Activated CD4-positive, alpha-beta T cell treated with anti-CD3 and anti-CD28 coated beads for 48 hours (primary cell): ENCODE results near the gene SF3B3.
"Not testable (repeated sequence)": the region's sequence is repeated elsewhere in the genome, so short reads cannot be mapped to it uniquely, and the experiment has no call there.

ENCODE experiments used
- DNase-seq: peaks from one replicate; pipeline ENCODE4 v3.0.0-alpha.2; 2020

The SF3B3 gene

DNA sequence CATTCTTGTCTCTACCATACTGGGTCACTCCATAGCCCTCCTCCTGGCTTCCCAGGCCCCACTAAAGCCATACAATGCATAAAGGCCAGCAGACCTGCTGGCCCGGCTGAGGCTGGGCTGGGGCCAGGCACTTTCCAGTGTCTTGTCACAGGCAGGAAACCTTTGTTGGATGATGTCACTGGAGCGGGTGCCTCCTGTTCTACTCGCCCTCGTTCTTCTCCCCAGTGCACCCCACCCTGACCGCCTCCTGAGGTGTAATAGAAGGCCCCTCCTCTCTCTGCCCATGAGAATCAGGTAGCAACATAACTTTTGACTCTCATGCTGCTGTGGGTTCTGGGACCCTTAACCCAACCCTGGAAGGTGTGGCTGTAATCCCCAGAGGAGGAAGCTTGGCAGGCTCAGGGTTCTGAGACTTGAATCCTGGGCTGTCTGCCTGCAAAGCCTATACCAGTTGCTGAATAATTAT lies 68.5 kb downstream of the SF3B3 start:
- no peak for DNase-seq

DNA sequence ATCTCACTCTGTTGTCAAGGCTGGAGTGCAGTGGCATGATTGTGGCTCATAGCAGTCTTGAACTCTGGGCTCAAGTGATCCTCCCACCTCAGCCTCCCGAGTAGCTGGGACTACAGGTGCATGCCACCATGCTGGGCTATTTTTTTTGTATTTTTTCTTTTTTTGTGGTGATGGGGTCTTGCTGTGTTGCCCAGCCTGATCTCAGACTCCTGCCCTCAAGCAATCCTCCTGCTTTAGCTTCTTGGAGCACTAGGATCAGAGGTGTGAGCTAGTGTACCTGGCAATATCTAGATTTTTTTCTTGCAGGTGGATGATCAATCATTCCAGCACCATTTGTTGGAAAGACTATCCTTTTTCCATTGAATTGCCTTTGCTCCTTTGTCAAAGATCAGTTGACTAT lies 69.9 kb downstream of the SF3B3 start:
- no peak for DNase-seq

DNA sequence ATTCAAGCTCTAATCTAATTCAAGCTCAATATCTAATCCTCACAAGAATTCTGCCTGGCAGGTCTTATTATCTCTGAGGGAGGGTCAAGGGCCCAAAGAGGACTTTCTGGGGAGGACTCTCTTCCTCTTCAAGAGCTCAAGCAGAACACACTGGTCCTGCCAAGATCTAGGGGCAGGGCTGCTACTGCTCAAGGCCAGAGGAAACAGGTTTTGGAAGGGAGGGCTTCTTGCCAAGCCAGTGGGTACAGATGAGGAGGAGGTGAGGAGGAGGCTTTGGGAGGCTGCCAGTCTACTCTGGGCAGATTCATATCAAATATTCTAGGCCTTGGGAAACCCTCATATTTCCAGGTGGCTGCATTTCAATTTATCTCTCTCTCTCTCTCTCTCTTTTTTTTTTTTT lies 71.0 kb downstream of the SF3B3 start:
- DNase-seq = no peak

DNA sequence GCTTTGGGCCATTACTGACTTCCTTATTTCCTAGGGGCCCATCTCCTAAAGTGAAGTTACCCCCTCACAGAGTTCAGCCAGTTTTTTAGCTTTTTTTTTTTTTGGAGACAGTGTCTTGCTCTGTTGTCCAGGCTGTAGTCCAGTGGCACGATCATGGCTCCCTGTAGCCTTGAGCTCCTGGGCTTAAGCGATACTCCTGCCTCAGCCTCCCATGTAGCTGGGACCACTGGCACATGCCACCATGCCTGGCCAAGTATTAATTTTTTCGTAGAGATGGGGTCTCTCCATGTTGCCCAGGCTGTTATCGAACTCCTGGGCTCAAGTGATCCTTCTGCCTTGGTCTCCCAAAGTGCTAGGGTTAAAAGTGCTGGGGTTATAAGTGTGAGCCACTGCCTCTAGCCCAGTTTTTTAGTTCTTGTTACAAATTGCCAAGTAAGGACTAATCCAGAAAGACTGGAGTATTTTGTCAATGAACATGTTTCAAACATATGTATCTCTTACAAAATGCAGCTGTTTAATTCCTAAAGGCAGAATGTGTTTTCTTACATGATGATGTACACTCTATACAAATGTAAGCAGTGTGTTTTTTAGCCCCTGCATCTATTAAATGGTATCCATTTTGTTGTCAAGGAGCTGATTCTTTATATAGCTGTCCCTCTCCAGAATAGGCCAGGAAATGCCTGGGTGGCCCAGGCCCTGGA lies 73.7 kb downstream of the SF3B3 start:
- DNase-seq = no peak

DNA sequence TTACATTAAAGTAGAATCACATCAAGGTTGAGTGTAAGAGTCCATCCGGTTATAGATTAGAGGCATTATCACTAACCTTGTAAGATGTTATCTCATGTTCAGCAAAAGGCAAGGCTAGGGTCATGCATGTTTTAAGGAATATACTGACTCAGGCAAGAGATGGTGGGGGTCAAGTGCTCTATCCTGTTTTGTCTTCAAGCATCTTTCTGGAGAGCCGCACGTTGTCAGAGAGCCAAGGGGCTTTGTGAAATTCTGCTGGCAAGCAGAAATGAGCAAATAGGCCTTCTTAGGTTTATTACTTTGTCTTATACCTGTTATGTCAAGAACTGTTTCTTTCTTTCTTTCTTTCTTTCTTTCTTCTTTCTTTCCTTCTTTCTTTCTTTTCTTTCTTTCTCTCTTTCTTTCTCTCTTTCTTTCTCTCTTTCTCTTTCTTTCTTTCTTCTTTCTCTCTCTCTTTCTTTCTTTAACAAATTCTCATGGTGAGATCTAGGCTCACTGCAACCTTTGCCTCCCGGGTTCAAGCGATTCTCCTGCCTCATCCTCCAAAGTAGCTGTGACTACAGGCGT lies 75.4 kb downstream of the SF3B3 start:
- DNase-seq = no peak

DNA sequence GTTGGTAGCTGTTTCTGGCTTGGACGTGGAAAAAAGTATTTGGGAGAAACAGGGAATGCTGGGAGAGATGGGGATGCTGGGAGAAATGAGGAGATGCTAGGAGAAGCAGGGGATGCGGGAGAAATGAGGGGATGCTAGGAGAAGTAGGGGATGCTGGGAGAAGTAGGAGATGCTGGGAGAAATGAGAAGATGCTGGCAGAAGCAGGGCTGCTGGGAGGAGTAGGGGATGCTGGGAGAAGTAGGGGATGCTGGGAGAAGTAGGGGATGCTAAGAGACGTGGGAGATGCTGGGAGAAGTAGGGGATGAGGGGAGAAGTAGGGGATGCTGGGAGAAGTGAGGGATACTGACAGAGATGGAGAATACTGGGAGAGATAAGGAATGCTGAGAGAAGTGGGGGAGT lies 77.1 kb downstream of the SF3B3 start:
- no peak for DNase-seq

DNA sequence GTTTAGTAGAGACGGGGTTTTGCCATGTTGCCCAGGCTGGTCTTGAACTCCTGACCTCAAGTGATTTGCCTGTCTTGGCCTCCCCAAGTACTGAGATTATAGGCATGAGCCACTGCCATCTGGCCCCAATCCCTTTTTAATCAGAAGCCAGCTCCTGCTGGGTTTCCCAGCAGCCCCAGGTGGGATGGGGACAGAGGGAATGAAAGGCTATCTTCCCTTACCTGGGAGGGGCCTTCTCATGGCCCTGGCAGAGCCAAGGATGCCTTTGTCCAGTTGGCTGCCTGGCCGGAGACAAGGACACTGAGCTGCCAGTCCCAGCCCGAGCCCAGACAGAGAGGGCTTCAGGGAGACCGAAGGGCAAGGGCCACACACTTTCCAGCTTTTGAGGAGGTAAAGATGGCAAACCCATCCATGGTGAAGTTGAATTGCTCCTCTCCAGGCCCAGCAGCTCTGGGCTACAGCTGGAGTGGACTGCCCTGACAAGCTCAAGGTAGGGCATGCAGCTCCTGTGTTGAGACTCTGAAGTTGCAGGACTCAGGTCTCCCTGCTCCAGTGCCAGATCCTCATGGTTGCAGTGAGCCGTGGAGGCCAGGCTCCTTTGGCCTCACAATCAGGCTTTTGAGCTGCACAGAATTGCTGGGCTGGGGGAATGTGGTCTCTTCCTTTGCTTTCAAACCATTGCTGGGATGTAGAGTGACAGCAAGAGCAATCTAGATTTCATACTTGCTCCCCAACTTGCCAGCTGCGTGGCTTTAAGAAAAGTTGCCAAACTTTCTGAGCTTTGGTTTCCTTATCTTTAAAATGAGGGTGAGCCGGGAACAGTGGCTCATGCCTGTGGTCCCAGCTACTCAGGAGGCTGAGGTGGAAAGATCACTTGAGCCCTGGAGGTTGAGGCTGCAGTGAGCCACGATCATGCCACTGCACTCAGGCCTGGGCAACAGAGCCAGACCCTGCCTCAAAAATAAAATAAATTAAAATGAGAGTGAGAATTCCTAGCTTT lies 78.3 kb downstream of the SF3B3 start:
- no peak for DNase-seq

DNA sequence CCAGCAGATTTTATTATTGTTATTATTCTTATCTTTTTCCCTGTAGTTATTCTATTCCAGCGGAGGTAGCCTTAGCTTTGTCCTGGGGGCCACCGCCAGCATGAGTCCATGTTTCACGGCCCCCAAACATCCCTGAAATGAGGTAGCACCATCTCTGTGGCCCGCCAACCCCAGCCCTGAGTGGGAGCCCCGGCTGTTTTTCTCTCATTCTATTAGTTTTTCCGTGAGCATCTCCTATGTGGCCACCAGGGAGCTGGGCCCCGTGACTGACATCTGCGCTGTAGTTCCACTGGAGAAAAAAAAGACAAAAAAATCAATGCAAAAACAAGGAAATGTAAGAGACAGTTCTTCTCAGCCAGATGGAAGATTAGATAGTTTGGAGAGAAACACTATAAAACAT lies 79.2 kb downstream of the SF3B3 start:
- DNase-seq = no peak

DNA sequence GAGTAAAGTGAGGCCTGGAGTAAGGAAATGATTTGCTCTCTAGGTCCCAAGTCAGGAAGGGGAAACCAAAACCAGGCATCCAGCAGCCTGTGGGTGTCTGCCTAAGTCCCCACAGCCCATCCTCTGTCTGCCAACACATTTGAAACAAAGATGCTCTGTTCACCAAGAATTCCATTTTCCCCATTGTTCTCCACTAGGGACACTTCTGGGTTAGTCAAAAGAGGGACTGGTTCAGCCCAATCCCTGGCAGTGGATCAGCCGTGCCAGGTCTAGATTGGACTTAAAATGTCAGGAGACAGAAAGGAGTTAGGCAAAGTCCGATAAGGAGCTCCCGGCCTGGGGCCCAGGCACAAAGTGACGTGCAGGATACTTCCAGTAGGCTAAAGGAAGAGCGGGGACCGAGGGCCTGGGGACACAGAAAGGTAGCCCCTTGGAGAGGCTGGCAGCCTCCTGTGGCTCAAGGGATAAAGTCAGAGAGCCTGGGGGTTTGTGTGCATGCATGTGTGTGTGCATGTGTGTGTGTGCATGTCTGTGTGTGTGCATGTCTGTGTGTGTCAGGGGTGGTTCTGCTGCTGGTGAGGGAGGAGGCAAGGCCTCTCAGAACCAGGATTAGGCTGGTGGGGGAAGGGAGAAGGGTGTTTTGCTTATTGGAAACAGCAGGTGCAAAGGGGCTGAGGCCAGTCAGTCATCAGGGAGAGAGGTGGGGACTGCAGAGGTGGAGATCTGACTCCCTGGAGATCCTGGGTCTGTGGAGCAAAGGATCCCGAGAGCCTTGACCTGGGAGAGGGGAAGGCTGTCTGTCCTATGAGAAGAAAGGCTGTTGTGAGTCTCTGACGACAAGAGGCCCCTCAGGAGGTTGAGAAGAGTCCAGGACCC lies 81.0 kb downstream of the SF3B3 start:
- DNase-seq = no peak

DNA sequence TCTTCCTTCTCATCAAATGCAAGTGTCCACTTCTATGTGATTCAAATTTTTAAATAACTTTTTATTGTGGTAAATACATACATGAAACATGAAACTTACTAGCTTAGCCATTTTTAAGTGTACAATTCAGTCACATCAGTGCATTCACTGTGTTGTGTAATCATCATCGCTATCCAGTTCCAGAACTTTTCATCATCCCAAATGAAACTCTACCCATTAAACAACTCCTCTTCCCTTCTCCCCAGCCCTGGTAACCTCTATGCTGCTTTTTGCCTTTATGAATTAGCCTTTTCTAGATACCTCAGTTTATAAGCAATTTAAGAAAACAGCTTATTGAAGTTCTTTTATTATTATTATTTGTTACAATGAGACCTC lies 81.7 kb downstream of the SF3B3 start:
- DNase-seq = no peak

DNA sequence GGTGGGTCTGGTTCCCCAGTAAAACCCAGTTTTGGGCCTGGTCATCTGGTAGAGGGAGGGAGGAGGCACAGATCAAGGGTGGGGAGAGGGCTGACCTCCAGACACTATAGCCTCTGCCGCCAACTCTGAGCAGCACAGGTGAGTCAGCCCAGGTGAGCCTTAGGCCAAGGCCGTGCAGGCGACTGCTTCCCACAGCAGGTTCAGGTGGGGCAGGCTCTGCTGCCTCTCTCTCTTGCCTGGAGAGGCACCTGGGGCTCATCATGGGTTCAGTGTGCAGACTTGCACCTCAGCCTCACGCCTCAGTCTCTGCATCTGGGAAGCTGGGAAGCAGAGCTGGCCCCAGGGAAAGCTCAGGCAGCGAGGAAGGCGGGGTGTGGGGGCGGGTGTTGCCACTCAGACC lies 84.9 kb downstream of the SF3B3 start:
- no peak for DNase-seq

DNA sequence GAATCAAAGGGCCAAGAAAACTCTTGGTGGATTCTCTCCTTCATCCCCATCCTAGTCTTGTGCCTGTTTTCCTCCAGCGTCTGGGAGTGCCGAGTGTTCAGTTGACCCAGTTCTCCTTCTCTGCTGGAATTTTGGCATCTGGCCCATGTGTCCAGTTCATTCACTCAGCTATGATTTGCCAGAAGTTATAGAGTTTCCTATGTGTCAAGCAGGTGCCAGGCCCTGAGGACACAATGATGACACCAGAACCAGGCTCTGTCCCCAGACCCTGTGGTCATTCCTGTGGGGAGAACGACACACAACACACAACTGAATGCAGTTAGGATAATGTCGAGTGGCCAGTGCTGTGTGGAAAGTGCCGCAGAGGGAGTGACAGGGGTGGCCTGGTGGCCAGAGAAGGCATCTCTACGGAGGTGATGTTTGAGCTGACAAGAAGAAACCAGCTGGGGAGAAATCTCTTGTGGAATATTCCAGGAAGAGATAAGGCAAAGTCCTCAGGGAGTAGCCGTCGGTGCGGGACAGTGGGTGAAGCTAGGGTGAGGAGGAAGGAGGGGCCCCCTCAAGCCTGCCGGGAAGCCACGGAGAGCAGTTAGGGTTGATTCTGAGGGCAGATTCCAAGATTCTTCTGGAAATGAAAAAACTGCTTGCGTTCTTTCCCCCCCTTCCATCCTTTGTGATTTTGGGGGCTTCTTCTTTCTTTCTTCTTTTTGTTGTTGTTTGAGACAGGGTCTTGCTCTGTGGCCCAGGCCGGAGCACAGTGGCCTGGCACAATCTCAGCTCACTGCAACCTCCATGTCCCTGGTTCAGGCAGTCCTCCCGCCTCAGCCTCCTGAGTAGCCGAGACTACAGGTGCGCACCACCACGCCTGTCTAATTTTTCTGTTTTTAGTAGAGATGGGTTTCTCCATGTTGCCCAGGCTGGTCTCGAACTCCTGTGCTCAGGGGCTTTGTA lies 86.9 kb downstream of the SF3B3 start:
- DNase-seq = no peak

DNA sequence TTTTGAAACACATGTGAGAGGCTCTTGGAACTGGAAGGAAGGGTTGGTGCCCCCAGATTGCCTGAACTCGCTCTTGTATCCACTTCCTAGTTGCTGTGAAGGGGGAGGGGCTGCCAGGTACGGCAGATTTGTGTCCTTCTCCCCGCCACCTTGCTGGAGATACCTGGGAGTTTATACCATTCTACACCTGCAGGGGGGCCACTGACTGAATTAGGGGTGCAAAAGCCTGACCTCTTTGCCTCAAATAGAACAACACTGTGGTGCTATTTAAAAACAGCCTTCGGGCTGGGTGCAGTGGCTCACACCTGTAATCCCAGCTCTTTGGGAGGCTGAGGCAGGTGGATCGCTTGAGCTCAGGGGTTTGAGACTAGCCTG lies 87.6 kb downstream of the SF3B3 start:
- DNase-seq = no peak

DNA sequence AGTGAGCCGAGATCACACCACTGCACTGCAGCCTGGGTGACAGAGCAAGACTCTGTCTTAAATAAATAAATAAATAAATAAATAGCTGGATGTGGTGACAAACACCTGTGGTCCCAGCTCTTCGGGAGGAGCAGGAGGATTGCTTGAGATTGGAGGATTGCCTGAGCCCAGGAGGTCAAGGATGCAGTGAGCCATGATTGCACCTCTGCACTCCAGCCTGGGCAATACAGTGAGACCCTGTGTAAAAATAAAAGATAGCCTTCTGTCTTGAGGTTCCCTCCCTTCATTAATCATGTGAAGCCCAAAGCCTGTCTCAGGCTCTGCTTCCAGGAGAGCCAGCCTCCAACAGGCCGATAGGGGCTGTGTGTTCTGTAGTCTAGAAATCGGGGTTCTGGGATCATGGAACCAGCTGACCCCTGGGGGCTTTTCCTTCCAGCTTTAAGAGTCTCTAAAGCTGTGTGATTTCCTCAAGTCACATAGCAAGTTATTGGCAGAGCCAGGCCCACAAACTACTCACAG lies 88.2 kb downstream of the SF3B3 start:
- no peak for DNase-seq

DNA sequence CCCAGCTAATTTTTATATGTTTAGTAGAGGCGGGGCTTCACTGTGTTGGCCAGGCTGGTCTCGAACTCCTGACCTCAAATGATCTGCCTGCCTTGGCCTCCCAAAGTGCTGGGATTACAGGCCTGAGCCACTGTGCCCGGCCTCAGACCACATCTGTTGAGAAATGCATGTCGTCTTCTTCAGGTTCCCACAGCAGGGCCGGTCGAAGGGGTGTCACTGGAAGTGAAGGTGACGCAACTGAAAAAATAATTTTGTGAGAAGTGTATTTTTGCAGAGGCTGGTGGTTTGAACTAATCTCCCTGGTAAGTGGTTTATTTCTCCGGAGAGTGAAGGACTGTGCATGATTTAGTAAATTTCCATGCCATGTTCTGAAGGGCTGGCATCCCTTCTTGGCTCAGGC lies 89.3 kb downstream of the SF3B3 start:
- no peak for DNase-seq

DNA sequence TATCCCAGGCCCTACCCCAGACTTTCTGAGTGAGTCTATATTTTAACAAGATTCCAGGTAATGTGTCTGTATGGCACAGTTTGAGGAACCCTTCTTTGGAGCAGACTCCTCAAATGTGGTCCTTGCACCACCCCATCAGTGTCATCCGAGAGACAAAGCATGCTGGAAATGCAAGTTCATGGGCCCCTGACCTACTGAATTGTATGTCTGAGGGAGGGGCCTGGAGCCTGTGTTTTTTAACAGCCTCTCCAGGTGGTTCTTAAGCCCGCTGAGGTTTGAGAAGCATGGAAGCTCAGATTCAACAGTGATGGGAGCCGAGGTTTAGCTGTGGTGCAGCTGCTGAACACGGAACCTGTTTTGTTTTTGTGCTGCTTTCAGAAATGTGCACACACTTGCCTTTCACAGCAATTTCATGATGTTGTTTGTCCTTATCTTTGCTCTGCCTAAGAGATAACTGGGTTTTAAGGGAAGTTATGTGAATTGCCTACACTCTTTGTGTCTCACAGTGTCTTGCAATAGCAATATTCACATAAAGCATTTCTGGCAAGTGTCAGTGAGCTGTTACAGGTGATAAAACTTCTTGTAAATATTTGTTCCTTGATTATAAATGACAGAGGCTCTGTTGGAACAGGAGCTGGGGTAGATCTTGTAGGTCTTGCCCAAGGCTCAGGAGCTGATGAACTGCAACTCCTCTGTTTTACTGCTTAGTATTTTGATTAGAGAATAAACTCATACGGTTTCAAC lies 90.8 kb downstream of the SF3B3 start:
- DNase-seq = no peak

DNA sequence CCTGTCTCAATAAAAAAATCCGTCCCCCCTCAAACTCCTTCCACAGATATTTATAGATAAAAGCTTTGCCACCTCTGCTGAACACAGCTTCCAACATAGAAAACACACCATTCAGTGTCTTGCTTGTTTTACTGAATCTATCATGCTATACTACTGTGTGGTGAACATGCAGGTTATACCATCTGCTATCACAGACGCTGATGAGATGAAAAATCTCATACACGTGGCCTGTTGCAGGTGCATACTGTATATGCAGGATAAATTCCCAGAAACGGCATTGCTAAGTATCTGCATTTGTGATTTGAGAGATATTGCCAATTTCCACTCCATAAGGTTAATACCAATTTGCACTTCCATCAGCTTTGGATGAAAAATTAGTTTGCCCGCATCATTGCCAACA lies 92.3 kb downstream of the SF3B3 start:
- DNase-seq = no peak

DNA sequence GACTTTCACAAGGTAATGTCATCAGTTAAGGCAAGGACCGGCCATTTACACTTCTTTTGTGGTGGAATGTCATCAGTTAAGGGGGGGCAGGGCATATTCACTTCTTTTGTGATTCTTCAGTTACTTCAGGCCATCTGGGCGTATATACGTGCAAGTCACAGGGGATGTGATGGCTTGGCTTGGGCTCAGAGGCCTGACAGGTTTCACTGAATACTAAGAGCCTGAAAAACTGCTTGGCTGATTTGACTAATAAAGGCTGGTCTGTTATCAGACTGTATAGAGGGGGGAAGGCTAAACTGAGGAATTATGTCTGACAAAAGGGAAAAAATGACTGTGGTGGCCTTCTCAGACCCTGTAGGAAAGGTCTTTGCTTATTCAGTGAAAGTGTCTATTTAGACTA lies 98.2 kb downstream of the SF3B3 start:
- DNase-seq = not testable (repeated sequence)
